ENCODE results near the gene RPAP2.

RPAP2 gene

GRCh38 chr1:92447976-92448375 lies 149.1 kb downstream of the RPAP2 start:
- no peak for DNase-seq
